Transverse colon (tissue), 3 donors: ENCODE data around the gene HOXA13.
A peak's percentile ranks its signal among the peaks of the same experiment; 100 is the strongest.

ENCODE experiments used
- CTCF ChIP-seq, 5 experiments: fragments of 200-600 bp in 3 of 5; fragments of 450-650 bp in 2 of 5; sonication (generic) in 3 of 5; IDR thresholded peaks; 1 replicate in 2 of 5; 2 replicates in 3 of 5; pipeline ENCODE4 v1.5.1; 2016 to 2017; ENCODE audit warnings: antibody characterized with exemption in 5 of 5, inconsistent platforms in 3 of 5, mild to moderate bottlenecking in 2 of 5, moderate library complexity in 1 of 5
- EP300 ChIP-seq: sonication (generic); formaldehyde crosslinking; IDR thresholded peaks from one replicate; pipeline ENCODE4 v1.6.1; 2017; ENCODE audit warnings: antibody characterized with exemption, low read depth
- POLR2A ChIP-seq: fragments of 450-650 bp; IDR thresholded peaks from one replicate; pipeline ENCODE4 v1.6.1; 2016; ENCODE audit warnings: antibody characterized with exemption, mild to moderate bottlenecking, moderate library complexity

GRCh38 chr7:27245798-27246691, 46.2 kb upstream of the HOXA13 start:
- peak; percentile 5 for TF ChIP-seq POLR2A
- TF ChIP-seq CTCF (IDR thresholded peaks at IDR 0.05): peak in 1 of 5 experiments; percentile 9
- no peak for TF ChIP-seq EP300
